HG03280 (cell line): ENCODE measurements around the gene NEK9.
"Not testable (repeated sequence)": the region's sequence is repeated elsewhere in the genome, so short reads cannot be mapped to it uniquely, and the experiment has no call there.

Source experiments
- ATAC-seq: cut with Tn5 transposase; IDR thresholded peaks from one replicate; pipeline ENCODE4 v1.9.1; 2021; ENCODE audit warnings: mild to moderate bottlenecking, moderate library complexity; ENCODE audit not compliant: unreplicated experiment

Gene NEK9

DNA sequence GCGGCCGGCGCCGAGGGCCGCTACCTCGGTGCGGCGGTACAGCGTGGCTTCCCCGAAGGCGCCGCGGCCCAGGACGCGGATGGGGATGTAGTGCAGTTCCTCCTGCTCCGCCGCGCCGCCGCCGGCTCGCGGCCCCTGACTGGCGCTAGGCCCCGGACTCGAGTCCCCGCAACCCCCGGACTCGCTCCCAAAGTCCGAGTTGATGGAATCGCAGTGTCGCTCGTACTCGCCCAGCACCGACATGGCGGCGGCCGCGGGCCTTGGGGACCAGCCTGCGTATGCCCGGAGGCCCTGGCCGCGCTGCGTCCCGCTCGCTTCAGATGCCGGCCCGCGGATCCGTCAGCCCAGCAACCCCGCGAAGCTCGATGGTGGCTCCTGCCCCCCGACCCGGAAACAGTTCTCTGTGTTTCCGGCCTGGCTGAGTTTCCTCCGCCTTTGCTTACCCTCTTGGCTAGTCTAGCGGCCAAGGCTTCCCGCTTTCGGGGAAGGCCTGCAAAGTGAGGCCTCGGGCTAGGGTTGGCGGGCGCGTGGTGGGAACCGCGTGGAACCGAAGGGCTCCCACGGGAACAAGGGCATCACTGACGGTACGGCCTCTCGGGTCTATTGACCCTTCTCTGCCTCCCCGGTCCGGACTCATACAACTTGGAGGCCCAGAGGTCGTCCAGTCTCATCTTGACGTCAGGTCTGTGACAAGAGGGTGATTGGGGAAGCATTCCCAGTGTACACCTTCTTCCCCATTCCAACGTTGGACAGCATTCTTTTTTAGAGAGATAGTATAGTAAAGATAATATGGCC lies at the start of gene NEK9:
Gene NEK9, minus strand, starts transcription at position 370 of the 795 bp plus-strand sequence. Its CDS starts 127 bp downstream, at position 243.
- ATAC-seq = peak; percentile 86

DNA sequence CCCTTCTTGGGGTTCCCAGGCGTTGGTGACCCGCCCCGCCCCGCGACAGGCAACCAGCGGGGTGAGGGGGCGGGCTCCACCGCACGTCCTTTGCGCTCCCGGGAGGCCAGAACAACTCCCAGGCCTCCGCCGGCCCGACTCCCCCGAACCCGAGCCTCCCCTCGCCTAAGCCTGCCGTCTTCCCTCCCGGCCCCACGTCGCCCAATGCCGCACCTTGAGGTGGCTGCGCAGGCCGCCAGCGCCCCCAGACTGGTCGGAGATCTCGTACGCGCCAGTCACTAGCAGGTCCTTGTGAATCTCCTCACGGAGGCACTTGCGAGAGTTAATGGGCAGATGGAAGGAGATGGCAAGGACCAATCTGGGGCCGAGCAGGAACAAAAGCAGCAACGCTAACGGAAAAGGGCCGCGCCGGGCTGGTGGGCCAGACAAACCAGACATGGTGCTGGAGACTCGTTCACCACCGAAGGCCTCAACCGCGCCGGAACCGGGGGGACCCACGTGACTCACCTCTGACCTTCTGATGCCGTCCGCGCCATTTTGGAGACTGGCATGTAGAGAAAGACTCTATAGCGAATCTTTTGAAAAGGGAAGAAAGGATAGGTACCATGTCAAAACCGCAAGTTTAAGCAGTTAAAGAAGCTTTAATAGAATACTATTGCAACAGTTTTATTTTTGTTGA lies 49.4 kb upstream of the NEK9 start, which contains the start of gene TMED10:
Gene TMED10, minus strand, starts transcription at position 471 of the 679 bp plus-strand sequence. Its CDS starts 33 bp downstream, at position 438.
- ATAC-seq = peak; percentile 75

- ATAC-seq = peak; percentile 28
Observed at GRCh38 chr14:75175677-75176141, 48.9 kb upstream of the NEK9 start.

DNA sequence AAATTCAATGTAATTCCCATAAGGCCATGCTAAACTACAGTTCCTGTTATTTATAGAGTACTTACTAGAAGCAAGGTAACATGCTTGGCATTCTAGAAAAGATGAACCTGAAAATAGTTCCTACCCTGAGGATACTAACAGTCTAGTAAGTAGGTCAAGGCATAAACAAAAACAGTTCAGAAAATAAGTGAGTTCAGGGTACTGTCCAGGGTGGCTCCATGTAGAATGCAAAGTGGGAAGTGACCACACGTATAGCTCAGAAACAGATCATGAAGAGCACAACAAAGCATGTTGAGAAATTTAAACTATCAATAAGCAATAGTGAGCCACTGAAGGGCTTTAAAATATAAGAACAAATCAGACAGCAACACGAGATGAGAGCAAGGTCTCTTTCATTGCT lies 47.2 kb upstream of the NEK9 start:
- ATAC-seq = no peak

DNA sequence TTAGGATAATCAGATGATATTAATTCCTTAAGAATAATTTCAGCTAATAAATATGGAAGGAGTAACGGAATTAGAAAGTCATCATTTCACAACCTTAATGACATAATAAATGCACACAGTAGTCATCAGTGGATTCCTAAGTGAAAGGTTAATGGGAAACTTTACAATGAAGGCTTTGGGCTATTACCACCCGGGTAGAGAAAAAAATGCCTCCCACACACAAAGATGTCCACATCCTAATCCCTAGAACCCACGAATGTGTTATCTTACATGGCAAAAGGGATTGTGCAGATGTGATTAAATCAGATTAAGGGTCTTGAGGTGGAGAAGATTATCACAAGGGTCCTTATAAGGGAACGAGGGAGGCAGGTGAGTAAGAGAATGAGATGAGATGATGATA lies 43.9 kb upstream of the NEK9 start:
- ATAC-seq = no peak

GRCh38 chr14:75168586-75169335 lies 41.9 kb upstream of the NEK9 start:
- no peak for ATAC-seq

DNA sequence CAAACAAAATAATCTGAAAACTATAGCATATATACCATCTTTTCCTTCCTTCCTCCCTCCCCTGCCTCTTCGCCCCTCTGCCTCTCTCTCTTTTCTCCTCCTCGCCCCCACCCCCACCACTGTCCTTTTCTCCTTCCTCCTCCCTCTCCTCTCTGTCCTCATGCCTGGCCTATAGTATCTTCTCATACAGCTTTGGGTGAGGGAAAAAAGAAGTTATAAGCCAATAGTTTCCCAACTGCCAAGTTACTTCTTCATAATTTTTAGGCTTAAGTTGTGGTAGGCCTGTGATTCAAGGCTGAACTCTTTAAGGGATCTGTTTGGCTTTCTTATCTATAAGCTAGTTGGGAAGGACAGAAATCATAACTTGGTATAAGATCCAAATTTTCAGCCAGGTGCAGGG lies 40.5 kb upstream of the NEK9 start:
- no peak for ATAC-seq

DNA sequence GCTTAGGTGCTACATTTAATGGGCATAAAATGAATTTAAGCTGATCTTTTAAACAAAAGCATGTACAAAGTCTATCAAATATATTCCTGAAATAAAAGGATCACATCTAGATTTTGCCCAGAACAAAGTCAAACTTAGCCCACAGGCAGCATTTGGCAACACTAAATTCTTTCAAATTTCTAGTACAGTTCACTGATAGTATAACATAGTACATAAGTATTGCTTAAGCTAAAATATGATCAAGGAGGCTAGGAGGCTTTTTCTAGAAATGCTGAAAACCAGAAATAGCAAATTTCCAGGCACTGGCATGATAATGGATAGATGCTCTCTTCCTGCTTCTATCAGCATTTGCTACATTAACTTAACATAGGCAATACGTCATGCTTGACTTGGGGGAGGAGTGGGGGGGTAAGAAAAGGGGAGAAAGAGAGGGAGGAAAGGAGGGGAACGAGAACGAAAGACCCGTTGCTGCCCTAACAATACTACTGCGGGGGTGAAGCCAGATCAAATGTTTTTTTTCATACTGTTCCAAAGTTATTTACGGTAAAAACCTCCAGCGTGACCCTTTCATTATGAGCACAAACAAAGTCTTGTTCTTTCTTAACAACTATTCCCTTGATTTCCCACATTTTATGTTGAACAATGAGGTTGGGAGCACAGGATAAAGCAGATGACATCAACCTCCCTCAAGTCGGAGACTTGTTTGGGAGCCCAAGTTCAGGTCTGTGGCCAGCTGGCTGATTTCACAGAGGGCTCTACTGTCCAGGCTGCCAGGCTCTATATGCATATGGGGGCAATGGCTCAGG lies 38.9 kb upstream of the NEK9 start:
- no peak for ATAC-seq

GRCh38 chr14:75164809-75165208 lies 38.0 kb upstream of the NEK9 start:
- ATAC-seq = no peak

DNA sequence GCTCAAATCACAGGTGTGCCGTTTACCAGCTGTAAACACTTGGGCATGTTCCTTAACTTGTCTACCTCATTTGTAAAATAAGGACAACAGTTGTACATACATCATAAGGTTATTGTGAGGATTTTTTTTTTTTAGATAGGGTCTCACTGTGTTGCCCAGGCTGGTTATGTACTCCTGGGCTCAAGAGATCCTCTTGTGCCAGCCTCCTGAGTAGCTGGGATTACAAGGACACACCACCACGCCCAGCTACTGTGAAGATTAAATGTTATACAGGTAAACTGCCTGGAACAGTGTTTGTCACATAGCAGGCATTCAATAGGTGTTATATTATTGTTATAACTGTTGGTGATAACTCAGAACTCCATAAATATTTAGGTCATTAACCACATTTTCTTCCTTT lies 36.8 kb upstream of the NEK9 start:
- no peak for ATAC-seq

DNA sequence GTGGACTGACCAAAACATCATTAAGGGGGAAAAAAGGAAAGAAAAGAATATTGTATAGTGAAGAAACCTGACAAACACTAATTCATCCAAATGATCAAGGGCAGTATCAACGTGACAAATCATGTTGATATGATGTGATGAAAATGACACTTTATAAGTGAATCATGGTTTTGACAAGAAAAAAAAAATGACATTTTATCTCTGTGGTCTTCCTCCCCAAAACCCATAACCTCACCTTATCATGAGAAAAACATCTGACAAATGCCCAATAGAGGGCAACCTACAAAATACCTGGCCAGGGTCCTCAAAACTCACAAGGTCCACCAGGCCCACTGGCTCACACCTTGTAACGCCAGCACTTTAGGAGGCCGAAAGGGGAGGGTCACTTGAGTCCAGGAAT lies 35.8 kb upstream of the NEK9 start:
- ATAC-seq = no peak

DNA sequence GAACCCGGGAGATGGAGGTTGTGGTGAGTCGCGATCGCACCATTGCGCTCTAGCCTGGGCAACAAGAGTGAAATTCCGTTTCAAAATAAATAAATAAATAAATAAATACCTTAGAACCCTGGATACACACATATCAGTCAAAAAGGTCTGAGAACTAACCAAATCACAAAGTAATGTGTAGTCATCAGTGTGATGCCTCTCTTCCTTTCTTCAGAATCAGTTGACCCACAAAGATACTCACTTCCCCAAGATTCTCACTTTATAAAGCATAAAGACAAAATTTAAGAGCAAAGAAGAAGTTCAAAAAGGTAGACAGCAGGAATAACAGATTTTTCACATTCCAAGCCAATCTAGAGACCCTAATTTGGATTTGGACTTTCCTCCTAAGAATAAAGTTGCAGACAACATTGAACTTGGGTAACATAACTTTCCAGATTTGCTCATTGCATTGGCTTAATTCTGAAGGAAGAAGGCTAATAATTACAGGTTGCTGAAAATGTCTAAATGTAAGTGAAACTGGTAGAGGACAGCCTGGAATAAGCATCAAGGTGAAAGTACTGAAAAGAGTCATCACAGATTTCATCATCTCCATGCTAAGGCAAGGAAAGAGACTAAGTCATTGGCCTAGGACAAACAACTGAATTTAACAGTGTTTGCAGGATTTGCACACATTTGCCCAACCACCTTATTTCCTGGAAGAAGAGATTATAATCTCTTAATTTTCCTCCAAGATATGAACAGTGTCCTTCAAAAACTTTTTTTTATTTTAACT lies 32.2 kb upstream of the NEK9 start:
- no peak for ATAC-seq

DNA sequence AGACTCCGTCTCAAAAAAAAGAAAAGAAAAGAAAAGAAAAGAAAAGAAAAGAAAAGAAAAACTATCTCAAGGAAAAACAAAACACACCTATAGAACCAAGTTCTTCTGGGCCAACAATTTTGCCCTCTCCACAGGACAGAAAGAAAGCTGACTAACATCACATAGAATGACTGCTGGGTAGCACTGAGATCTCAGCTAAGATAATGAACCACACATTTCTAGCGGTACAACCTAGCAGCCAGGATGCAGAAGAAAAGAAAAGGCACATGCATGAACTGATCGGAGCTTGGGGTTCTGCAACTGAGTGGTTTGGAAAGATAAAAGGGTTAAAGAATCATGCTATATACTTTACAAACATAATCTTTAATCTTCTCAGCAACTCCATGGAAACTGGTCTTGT lies 30.1 kb upstream of the NEK9 start:
- ATAC-seq = no peak

GRCh38 chr14:75156111-75156510 lies 29.3 kb upstream of the NEK9 start:
- no peak for ATAC-seq

DNA sequence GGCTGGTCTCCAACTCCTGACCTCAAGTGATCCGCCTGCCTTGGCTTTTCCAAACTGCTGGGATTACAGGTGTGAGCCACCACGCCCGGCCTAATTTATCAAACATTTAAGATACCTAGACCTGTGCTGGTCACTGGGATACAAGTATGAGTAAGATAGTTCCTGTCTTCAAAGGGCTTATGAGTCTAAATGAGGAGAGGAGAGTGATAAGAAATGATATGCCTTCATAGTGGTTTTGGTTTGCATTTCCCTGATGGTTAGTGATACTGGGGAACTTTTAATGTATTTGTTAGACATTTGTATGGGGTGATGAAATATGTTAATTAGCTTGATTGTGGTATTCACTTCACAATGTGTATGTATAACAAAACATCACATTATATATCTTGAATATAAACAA lies 28.3 kb upstream of the NEK9 start:
- ATAC-seq = no peak

DNA sequence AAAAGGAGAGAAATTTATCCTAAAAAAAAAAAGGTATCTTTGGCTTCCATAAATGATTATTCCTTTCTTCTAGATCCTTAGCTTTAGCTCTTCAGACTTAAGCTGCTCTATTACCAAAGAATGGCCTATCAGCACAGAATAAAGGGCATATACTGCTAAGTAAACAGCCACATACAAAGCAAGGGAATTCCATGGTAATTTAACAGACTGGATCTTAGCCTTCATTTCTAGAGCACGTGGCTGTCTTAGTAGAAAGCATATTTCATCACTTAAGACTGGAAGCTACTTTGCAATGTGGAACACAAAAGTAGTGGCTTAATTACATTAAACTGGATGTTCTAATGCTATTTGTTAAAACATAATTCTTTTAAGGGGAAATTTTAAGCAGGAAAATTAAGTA lies 26.4 kb upstream of the NEK9 start:
- ATAC-seq = no peak

- no peak for ATAC-seq
Observed at GRCh38 chr14:75151851-75152250, 25.0 kb upstream of the NEK9 start.

DNA sequence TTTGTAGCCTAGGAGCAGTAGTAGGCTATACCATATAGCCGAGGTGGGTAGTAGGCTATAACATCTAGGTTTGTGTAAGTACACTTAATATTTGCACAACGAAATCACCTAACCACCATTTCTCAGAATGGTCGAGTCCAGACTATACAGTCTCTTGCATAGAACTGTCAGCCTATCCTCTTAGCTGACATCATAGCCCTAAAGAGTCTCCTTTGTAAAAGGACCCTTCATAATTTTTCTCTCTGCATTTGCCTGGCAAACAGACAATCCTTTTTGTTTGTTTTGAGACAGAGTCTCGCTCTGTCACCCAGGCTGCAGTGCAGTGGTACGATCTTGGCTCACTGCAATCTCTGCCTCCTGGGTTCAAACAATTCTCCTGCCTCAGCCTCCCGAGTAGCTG lies 23.8 kb upstream of the NEK9 start:
- not testable (repeated sequence) for ATAC-seq

DNA sequence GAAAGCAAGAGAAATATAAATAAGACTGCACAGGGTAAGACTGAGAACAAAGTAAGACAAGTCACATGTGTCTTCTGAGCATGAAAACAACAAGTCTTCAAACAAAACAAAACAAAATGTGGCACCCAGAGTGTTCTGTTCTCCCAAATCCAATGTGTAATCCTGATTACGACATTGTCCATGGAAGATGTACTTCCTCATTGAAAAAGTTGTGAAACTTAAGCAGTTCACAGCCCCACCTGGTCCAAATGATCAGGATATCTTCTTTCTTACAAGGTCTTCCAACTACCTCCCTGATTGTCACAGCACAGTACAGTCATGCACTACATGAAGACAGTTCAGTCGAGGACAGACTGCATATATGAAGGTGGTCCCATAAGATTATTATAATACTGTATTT lies 23.3 kb upstream of the NEK9 start:
- no peak for ATAC-seq
